ENCODE measurements around the gene SNTA1.
"Not testable (repeated sequence)": the region's sequence is repeated elsewhere in the genome, so short reads cannot be mapped to it uniquely, and the experiment has no call there.

Gene SNTA1

DNA sequence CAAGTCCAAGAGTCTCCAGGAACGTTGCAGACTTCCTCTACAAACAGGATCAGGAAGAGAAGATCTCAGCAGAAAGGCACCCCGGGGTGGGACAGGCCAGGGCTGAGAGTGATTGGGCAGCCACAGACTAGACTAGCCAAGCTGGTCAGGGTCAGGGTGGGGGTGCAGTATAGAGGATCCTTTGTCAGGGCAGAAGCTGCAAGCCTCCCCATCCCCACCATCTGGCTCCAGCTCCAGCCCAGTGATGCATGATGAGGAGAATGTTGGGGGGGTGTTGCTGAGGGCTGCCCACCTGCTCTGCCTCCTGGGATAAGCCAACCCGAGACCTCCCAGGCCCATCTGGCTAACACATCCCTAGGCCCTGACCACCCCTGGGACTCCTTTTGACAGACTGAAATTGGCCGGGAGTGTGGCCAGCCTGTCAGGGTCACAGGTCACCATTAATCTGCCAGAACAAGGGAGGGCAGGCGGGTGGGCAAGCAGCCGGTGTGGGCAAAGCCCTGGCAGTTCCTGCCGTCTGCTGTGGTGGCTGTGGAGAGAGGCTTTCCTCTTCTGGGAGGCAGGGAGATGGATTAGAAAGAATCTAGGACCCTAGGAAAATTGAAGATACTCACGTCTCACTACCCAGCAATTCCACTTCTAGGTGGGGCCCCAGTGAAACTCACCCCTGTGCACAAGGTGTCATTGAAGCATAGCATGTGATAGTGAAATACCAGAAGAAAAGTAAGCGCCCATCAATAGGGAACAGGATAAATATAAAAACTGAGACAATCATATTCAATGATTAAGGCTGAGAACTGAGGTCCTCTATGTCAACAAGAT lies 22.1 kb upstream of the SNTA1 start:
- DNase-seq, result no peak

DNA sequence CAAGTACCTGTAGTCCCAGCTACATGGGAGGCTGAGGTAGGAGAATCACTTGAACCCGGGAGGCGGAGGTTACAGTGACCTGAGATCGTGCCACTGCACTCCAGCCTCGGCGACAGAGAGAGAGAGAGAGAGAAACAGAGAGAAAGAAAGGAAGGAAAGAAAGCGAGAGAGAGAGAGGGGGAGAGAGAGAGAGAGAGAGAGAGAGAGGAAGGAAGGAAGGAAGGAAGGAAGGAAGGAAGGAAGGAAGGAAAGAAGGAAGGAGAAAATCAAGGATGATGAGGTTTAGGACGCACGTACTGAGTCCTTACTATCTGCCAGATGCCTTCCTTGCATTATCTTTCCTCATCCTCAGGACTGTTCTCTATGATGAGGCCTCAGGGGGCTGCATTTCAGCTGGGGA lies 21.2 kb upstream of the SNTA1 start:
- not testable (repeated sequence) for DNase-seq

DNA sequence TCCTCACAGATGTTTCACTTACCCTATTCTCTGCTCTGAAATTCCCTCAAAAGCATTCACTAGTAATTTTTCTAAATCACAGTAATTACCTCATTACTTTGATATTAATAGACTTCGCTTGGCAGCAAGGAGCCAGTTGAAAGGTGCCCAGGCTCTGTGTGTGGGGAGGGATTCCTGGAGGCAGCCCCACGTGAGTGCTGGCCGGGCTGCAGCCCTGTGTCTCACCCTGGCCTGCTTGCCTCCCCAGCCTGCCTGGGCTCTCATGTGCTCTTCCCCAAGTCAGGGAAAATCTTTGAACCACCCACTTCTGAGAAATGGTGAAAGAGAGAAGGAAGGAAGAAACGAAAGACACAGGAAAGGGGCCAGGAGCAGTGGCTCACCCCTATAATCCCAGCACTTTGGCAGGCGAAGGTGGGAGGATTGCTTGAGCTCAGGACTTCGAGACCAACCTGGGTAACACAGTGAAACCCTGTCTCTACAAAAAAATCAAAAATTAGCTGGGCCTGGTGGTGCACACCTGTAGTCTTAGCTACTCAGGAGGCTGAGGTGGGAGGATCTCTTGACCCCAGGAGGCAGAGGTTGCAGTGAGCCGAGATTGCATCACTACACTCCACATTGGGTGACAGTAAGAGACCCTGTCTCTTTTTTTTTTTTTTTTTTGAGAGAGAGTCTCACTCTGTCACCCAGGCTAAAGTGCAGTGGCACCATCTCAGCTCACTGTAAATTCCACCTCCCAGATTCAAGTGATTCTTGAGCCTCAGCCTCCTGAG lies 20.0 kb upstream of the SNTA1 start:
- no peak for DNase-seq

DNA sequence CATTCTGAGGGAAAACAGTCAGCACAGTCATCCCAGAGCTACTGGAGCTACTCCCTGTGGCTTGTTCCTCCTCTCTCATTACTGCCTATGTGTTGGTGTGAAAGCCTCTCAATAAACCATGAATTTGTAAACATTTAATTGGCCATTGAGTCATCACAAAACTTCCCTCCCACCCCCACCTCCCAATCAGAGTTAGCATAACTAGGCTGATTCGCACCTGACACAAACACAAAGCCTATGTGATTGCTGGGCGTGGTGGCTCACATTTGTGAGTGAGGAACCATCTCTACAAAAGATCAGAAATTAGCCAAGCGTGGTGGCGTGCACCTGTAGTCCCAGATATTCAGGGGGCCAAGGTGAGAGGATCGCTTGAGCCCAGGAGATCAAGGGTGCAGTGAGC lies 17.1 kb upstream of the SNTA1 start:
- peak; percentile 46 to 63 for DNase-seq

DNA sequence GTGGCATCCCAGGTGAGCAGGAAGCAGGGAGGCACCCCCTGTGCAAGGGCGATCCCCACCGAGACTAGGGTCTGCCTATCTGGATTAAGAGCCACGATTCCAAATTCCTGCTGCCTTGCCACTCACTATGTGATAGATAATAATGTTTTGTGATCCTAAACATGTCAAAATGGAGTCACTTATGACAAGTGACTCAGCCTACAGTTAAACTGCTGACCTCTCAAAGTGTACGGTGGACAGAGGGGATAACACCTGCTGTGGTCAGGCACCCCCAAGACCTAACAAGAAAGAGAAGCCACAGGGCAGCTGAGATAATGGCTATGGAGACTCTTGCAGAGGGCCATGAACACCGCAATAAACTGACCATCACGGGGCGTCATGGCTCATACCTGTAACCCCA lies 16.0 kb upstream of the SNTA1 start:
- no peak for DNase-seq

DNA sequence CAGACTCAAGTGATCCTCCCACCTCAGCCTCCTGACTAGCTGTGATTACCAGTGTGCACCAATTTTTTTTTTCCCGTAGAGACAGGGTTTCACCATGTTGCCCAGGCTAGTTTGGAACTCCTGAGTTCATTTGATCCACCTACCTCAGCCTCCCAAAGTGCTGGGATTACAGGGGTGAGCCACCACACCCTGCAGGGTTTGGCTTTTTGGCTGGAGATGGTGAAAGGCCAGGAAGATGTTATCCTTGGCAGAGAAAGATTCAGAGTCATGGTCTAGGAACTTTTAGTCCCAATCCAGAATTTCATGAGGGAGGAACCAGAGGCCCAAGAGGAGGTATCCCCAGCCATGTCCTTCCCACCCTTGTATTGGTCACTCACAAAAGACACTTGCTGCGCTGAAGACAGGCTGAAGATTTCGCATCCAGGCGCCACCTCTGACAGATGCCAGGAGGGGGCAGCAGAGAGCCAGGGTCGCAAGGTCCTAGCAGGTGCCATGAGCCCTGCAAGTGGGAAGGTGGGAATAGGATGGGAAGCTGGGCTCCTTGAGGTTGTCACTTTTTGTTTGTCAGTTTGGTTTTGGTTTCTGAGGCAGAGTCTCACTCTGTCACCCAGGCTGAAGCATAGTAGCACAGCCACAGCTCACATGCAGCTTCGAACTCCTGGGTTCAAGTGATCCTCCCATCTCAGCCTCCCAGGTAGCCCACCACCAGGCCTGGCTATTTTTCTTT lies 13.5 kb upstream of the SNTA1 start:
- peak; percentile 78 to 81 for DNase-seq

DNA sequence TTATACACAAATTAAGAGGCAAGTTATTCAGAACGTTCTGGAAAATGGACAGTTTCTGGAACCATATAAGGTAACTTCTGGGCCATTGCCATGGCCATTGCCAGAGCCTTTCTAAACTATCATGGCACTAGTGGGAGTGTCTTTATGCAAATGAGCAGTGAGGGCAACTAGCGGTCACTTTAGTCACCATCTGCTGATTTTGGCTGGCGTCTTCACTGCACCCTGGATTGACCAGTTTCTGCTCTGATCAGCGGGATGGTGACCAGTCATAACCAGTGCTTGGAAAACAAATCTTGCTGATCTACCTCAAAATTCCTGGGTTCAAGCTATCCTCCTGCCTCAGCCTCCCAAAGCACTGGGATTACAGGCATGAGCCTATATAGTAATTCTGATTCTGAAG lies 7.3 kb upstream of the SNTA1 start:
- DNase-seq, result no peak

DNA sequence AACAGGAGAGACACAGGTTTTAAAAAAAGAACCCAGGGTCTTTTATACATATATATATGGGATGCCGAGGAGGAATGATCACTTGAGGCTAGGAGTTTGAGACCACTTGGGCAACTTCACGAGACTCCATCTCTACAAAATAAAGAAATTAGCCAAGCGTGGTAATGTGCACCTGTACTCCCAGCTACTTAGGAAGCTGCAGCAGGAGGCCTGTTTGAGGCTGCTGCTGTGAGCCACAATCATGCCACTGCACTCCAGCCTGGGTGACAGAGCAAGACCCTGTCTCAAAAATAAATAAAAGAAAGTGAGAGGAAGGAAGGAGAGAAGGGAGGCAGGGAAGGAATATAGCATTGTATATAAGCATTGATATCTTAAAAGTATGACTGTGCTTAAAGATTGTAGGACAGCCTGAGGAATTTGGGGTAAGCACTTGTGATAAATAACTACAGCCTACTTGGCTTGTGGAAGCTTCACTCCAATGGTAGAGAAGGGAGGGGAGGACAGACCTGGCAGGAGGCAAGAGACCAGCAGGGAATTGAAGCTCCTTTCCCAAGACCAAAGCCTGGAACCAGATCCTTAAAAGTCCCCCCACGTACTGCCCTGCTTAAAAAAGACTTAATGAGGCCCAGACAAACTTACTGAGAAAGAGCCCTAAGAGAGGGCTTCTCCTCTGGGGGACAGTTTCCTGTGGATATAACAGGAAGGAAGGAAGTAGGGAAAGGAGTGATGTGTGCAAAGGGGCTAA lies 2.5 kb upstream of the SNTA1 start:
- no peak for DNase-seq

DNA sequence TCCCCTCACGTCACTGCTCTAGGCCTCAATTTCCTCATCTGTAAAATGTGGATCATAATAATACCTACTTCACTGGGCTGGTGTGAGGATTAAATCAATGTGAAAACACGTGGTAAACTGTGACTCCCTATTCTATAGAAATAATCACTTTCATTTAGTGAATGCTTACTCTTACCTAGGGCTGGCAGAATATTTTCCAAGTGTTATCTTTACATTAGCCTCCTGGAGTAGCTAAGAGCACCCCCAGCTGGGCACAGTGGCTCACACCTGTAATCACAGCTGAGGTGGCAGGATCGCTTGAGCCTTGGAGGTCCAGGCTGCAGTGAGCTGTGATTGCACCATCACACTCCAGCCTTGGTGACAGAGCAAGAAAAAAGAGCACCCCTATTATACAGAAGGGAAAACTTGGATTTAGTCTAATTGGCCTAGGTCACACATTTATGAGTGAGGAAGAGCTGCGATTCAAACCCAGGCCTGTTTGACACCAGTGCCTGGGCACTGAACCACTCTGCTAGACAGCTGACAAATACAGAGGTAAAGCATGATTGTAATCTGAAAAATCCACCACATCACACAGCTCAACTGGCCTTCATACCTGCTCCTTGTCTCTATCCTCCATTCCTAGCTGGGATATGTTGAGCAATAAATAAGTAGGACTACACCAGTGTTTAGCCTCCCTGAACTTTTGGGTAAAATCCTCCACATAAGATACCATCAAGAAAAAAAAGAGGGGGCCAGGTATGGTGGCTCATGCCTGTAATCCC lies 1.4 kb upstream of the SNTA1 start:
- peak in 1 of 2 experiments; percentile 34 for DNase-seq

DNA sequence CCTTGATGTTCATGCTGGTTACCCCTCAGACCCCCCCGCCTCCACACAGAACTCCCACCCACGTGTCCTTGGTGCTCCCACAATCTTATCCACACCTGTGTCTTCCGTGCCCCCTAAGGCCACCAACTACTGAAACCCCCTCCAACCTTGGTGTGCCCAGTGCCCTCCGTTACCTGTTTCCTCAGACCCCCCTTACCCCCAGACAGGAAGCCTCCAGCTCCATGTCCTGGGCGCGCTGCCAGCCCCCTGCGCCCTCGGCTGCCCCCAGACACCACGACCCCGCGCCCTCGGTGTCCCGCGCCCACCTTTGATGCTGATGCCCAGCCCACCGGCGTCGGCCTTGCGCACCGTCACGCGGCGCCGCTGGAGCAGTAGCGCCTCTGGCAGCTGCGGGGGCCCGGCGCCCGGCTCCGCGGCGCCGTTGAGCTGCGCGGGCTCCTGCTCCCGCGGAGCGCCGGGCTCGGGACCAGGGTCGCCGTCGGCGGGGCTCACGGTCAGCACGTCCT lies 504 bp downstream of the SNTA1 start:
- peak in 1 of 2 experiments; percentile 39 for DNase-seq

DNA sequence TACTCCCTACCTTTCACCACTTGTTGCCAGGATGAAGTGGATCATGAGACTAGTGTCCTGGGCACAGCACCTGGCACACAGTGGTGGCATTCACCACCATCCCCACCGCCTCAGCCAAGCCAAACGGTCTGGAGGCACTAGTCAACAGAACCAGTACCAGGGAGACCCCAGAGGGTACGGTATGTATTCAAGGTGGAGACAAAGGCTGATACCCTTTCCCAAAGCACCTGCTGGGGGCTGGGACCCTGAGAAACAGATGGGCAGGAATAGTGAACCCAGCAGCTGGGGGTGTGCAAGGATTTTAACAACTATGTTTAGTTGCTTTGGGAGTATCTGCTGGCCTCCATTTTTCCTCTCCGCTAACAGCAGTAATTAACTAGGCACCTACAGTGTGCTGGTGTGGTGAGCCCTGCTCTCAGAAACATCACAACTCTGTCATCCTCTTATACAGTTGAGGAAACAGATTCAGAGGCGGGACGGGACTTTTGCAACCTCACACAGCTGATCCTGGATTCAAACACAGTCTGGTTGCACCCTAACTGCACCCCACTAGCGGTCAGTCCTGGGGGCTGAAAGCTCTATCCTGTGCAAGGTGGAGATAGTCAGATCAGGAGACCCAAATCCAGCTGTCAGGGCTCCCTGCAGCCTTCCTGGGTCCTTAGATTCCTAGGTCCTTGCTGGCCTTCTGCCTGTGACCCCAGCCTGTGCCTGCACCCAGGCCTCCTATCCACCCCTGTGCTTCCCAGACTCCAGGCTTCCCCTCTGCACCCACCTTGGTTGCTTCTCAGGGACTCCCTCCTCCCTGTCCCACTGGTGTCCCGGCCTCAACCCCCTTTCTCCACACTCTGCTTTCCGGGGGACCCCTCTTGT lies 1.2 kb downstream of the SNTA1 start:
- DNase-seq, result no peak

DNA sequence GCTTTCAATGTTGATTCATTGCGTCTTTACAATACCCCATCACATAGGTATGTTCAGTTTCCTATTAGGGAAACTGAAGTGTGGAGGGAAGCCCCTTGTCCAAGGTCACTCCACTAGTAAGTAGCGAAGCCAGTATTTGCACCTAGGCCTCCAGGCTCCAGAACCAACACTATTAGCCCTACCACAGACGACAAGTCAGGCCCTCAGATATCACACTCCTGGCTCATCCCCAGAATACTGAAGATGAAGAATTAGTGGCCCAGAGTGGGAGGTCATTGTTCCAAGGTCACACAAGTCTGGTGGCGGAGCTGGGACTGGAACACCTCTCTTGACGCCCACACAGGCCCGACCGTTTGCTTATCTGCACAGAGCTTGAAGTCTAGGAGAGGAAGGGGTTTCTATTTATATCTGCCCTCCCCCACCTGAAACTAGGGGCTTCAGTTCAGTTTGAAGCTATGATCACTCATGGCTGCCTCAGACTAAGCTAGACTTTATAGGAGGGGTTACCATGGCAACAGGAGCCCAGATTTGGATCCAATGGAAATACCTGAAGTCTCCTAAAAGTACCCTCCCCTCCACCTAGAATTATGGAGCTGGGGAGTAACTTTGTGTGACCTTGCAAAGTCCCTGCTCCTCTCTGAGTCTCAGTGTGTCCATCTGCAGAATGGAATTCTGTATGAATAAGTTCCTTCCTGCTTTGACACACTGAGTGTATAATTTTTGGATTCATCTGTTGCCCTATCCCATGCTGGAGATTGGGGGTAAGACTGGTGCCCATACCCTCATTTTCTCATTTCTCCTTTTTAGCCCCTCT lies 2.2 kb downstream of the SNTA1 start:
- DNase-seq, result no peak

DNA sequence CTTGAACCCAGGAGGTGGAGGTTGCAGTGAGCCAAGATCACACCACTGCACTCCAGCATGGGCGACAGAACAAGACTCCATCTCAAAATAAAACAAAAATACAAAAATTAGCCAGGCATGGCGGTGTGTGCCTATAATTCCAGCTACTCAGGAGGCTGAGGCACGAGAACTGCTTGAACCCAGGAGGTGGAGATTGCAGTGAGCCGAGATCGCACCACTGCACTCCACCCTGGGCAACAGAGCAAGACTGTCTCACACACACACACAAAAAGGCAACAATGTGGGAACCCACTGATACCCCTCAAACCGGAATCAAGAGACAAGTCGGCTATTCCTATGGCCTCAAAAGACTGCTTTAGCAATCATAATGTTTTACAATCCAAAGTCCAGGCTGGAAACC lies 3.0 kb downstream of the SNTA1 start:
- DNase-seq, result not testable (repeated sequence)

DNA sequence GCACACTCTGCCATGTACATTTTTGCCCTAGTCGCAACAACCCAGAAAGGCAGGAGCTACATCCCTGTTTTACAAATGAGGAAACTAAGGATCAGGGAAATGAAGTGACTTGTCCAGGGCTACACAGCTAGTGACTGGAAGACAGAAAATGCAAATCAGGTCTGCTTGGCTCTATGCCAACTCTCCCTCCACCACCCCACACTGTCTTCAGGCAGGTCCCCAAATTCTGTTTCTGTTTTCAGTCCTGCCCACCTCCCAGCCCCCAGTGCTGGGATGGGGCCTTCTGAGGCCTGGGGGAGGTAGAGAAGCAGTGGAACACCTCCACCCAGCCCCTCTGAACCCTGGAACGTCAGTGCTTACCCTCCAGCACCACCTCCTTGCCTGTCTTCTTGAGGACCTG lies 5.1 kb downstream of the SNTA1 start:
- DNase-seq, result no peak

DNA sequence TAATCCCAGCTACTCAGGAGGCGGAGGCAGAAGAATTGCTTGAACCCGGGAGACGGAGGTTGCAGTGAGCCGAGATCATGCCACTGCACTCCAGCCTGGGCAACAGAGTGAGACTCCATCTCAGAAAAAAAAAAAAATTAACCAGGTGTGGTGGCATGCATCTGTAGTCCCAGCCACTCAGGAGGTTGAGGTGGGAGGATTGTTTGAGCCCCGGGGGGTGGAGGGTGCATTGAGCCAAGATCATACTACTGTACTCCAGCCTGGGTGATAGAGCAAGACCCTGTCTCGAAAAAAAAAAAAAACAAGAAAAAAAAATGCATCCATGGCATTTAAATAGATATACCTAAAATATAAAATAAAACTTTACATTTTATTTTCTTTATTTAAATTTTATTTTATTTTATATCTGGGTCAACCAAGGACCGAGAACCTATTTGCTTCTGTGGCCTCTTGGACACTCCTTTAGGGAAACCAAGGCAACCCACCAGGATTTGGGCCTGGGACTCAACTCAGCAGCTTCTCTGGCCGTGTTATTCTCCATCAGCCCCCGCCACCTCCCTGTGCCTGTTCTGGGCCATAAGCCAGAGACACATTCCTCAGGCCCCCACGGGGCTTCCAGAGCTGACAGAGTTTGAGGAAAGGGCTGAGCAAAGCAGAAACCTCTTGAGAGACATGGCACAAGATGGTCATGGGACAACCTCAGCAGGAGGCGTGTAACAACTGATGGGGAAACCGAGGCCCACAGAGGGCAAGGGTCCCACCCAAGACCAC lies 6.2 kb downstream of the SNTA1 start:
- no peak for DNase-seq

DNA sequence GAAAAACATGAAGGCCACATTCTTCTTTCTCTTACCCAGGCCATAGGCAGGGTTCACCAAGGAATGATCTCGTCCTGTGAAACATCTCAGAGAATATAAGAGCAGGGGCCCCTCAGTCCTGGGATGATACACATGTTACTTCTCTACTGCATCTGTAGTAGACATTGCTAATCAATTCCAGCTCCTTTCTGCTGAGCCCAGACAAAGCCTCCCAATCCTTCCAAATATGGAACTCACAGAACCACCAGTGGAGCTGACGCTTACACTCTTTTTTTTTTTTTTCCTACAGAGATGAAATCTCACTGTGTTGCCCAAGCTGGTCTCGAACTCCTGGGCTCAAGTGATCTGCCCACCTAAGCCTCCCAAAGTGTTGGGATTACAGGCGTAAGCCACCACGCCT lies 9.1 kb downstream of the SNTA1 start:
- no peak for DNase-seq

DNA sequence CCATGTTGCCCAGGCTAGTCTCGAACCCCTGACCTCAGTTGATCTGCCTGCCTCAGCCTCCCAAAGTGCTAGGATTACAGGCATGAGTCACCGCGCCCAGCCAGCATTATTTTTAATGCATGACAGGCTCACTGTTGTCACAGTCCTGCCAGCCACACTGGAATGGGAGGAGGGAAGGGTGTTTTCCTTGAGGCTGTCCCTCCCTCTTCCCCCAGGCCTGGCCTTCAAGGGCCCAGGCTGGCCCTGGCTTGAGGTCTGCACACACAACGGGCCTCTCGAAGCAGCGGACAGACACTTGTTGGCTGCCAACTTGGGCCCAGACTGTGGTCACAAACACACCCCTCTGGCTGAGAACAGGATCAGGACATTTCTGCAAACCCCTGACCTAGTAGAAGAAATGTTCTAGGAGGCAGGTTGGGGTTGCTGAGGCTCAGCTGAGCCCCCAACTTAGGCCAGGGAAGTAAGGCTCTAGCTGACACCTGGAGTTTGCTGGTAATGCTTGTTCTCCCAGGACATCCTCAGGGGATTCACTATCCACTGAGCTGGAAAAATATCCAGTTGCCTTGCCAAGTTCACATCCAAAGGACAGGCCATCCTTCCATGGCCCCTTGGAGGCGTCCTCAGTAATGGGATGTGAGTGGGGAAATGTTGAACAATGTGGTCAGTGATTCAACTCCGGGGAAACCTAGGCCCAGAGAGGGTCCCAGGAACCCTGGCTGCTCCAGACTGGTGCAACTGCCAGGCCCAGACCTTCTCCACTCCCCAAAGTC lies 9.9 kb downstream of the SNTA1 start:
- no peak for DNase-seq

DNA sequence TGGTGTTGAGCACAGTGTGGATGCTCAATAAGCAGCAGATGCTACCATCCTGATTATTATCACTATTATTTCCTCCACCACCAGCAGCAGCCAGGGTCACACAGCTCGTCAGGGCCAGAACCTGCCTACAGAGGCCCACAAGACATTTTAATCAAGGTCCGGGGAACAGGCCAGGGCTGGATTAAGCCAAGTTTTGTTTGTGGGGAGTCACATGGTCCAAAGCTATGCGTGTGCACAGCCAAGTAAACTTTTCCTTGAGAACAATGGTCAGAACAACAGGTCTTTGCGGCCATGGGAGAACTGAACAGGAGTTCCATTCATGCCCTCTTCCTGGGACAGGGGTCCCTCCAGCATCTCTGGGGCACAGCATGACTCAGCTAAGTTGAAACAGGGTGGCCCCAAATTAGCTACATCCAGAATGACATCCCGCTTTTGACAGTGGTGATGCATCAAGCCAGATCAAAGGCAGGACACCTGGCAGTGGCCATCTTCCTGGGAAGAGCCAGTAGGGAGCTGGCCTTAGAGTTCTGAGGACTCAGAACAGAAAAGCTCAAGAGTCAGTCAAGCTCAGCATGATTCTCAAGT lies 11.7 kb downstream of the SNTA1 start:
- no peak for DNase-seq
